Raji (cell line): ENCODE results near the gene HCN2.

Experiments used
- POLR2A ChIP-seq: IDR thresholded peaks from 2 replicates; pipeline ENCODE4 v1.6.1; 2011; ENCODE audit warnings: low read depth, low read length, control low read depth; ENCODE audit not compliant: insufficient read depth

HCN2 gene

GRCh38 chr19:618247-618619 is 28.6 kb downstream of the HCN2 start:
- TF ChIP-seq POLR2A = no peak

- no peak for TF ChIP-seq POLR2A
These were observed 29.1 kb downstream of the HCN2 start for GRCh38 chr19:618674-619285.

- TF ChIP-seq POLR2A = no peak
These were observed 29.8 kb downstream of the HCN2 start for GRCh38 chr19:619286-620002.

GRCh38 chr19:620166-620862 is 30.6 kb downstream of the HCN2 start:
- no peak for TF ChIP-seq POLR2A

GRCh38 chr19:621819-622218 is 32.1 kb downstream of the HCN2 start:
- no peak for TF ChIP-seq POLR2A

GRCh38 chr19:622666-623065 is 33.0 kb downstream of the HCN2 start:
- TF ChIP-seq POLR2A = no peak

- TF ChIP-seq POLR2A = no peak
These were observed 33.7 kb downstream of the HCN2 start for GRCh38 chr19:623175-623916.

- no peak for TF ChIP-seq POLR2A
These were observed 34.3 kb downstream of the HCN2 start for GRCh38 chr19:623974-624373.

GRCh38 chr19:624433-625109 is 34.9 kb downstream of the HCN2 start:
- TF ChIP-seq POLR2A = no peak

- no peak for TF ChIP-seq POLR2A
These were observed 35.6 kb downstream of the HCN2 start for GRCh38 chr19:625257-625656.

- no peak for TF ChIP-seq POLR2A
These were observed 38.5 kb downstream of the HCN2 start for GRCh38 chr19:628168-628567.

- no peak for TF ChIP-seq POLR2A
These were observed 40.5 kb downstream of the HCN2 start for GRCh38 chr19:629961-630714.

GRCh38 chr19:632579-633067 is 42.9 kb downstream of the HCN2 start:
- TF ChIP-seq POLR2A = no peak; the same call in 1 of the 2 replicates
